Measurements from ENCODE around the gene TMEM17.

Gene TMEM17

GRCh38 chr2:62460175-62460574, 45.8 kb downstream of the TMEM17 start:
- H3K9ac ChIP-seq (ENCODE audit: low read length): no peak overlapping the region

DNA sequence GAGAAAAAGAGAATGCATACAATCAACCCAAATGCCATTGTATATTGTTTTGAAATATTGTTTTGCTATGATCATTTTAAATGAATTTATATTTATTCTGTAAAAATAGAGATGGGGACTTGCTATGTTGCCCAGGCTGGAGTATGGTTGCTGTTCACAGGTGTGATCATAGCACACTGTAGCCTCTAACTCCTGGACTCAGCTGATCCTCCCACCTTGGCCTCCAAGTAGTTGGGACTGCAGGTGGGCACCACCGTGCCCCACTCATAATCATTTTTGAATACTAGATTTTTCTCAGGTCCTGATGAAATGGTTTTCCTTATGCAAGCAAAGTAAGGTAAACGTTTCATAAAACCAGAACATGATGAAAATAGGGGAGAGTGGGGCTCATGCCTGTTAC, 46.3 kb downstream of the TMEM17 start:
- no peaks in the 10 kb centered on the region for H3K27me3 ChIP-seq (ENCODE audit: insufficient read depth, low read length)
- H3K9me2 ChIP-seq (ENCODE audit: low read depth, low read length): no peaks in the 10 kb centered on the region
- no peaks in the 10 kb centered on the region for H3F3A ChIP-seq (ENCODE audit: insufficient read depth, low read length)
- H3K27ac ChIP-seq (ENCODE audit: low read depth, low read length, poor library complexity, severe bottlenecking): no peak overlapping the region
- H3K4me3 ChIP-seq (ENCODE audit: low read depth, low read length, poor library complexity, severe bottlenecking): no peak overlapping the region
- no peaks in the 10 kb centered on the region for H3K79me2 ChIP-seq (ENCODE audit: insufficient read depth, low read length)
- H3K9me3 ChIP-seq (ENCODE audit: low read length): no peaks in the 10 kb centered on the region
- H3K36me3 ChIP-seq (ENCODE audit: insufficient read depth, low read length): no peaks in the 10 kb centered on the region
- no peaks in the 10 kb centered on the region for H4K20me1 ChIP-seq (ENCODE audit: insufficient read depth, low read length)
- no peak overlapping the region for H2AFZ ChIP-seq (ENCODE audit: low read length)
- no peak overlapping the region for H3K9ac ChIP-seq (ENCODE audit: low read length)
- H3K4me1 ChIP-seq (ENCODE audit: insufficient read depth, low read length, severe bottlenecking): peaks cover 10% of the 10 kb centered on the region
- TF ChIP-seq EZH2 (IDR thresholded peaks at IDR 0.05; ENCODE audit: borderline replicate concordance, low read length): no peak
- TF ChIP-seq, protein P1, sequence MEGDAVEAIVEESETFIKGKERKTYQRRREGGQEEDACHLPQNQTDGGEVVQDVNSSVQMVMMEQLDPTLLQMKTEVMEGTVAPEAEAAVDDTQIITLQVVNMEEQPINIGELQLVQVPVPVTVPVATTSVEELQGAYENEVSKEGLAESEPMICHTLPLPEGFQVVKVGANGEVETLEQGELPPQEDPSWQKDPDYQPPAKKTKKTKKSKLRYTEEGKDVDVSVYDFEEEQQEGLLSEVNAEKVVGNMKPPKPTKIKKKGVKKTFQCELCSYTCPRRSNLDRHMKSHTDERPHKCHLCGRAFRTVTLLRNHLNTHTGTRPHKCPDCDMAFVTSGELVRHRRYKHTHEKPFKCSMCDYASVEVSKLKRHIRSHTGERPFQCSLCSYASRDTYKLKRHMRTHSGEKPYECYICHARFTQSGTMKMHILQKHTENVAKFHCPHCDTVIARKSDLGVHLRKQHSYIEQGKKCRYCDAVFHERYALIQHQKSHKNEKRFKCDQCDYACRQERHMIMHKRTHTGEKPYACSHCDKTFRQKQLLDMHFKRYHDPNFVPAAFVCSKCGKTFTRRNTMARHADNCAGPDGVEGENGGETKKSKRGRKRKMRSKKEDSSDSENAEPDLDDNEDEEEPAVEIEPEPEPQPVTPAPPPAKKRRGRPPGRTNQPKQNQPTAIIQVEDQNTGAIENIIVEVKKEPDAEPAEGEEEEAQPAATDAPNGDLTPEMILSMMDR (IDR thresholded peaks at IDR 0.05; ENCODE audit: low read length): no peak
- H3K4me2 ChIP-seq (ENCODE audit: low read length): no peak overlapping the region

More at GRCh38 chr2:62460175-62460574, 45.8 kb downstream of the TMEM17 start:
- Histone ChIP-seq H3K4me1 (ENCODE audit: insufficient read depth, low read length, severe bottlenecking) (peaks cover 10% of the 10 kb centered on the region), H3K9me3 (ENCODE audit: low read length) (no peaks in the 10 kb centered on the region), H3K4me3 (ENCODE audit: low read depth, low read length, poor library complexity, severe bottlenecking) (no peak overlapping the region), H3K27ac (ENCODE audit: low read depth, low read length, poor library complexity, severe bottlenecking) (no peak overlapping the region), H3K79me2 (ENCODE audit: insufficient read depth, low read length) (no peaks in the 10 kb centered on the region), H3F3A (ENCODE audit: insufficient read depth, low read length) (no peaks in the 10 kb centered on the region), H3K9me2 (ENCODE audit: low read depth, low read length) (no peaks in the 10 kb centered on the region), H3K36me3 (ENCODE audit: insufficient read depth, low read length) (no peaks in the 10 kb centered on the region), H4K20me1 (ENCODE audit: insufficient read depth, low read length) (no peaks in the 10 kb centered on the region), H2AFZ (ENCODE audit: low read length) (no peak overlapping the region), H3K4me2 (ENCODE audit: low read length) (no peak overlapping the region), H3K27me3 (ENCODE audit: insufficient read depth, low read length) (no peaks in the 10 kb centered on the region)
- no peak for TF ChIP-seq EZH2 (IDR thresholded peaks at IDR 0.05; ENCODE audit: borderline replicate concordance, low read length)
- TF ChIP-seq, protein P1 (IDR thresholded peaks at IDR 0.05; ENCODE audit: low read length): no peak

GRCh38 chr2:62459106-62459505, 46.9 kb downstream of the TMEM17 start:
- H3K79me2 ChIP-seq (ENCODE audit: insufficient read depth, low read length): no peaks in the 10 kb centered on the region
- no peak overlapping the region for H3K9ac ChIP-seq (ENCODE audit: low read length)
- H3K36me3 ChIP-seq (ENCODE audit: insufficient read depth, low read length): no peaks in the 10 kb centered on the region
- no peaks in the 10 kb centered on the region for H3K27me3 ChIP-seq (ENCODE audit: insufficient read depth, low read length)
- H3F3A ChIP-seq (ENCODE audit: insufficient read depth, low read length): no peaks in the 10 kb centered on the region
- no peak overlapping the region for H3K27ac ChIP-seq (ENCODE audit: low read depth, low read length, poor library complexity, severe bottlenecking)
- H3K9me3 ChIP-seq (ENCODE audit: low read length): no peaks in the 10 kb centered on the region
- no peak overlapping the region for H2AFZ ChIP-seq (ENCODE audit: low read length)
- TF ChIP-seq, protein P1 (IDR thresholded peaks at IDR 0.05; ENCODE audit: low read length): no peak
- no peak for TF ChIP-seq EZH2 (IDR thresholded peaks at IDR 0.05; ENCODE audit: borderline replicate concordance, low read length)
- H3K9me2 ChIP-seq (ENCODE audit: low read depth, low read length): no peaks in the 10 kb centered on the region
- H3K4me3 ChIP-seq (ENCODE audit: low read depth, low read length, poor library complexity, severe bottlenecking): no peak overlapping the region
- no peak overlapping the region for H3K4me2 ChIP-seq (ENCODE audit: low read length)
- no peaks in the 10 kb centered on the region for H4K20me1 ChIP-seq (ENCODE audit: insufficient read depth, low read length)
- H3K4me1 ChIP-seq (ENCODE audit: insufficient read depth, low read length, severe bottlenecking): peaks cover 10% of the 10 kb centered on the region
